ENCODE results near the gene EXOSC2.
A peak's percentile ranks its signal among the peaks of the same experiment; 100 is the strongest.

EXOSC2 gene, protein sequence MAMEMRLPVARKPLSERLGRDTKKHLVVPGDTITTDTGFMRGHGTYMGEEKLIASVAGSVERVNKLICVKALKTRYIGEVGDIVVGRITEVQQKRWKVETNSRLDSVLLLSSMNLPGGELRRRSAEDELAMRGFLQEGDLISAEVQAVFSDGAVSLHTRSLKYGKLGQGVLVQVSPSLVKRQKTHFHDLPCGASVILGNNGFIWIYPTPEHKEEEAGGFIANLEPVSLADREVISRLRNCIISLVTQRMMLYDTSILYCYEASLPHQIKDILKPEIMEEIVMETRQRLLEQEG

DNA sequence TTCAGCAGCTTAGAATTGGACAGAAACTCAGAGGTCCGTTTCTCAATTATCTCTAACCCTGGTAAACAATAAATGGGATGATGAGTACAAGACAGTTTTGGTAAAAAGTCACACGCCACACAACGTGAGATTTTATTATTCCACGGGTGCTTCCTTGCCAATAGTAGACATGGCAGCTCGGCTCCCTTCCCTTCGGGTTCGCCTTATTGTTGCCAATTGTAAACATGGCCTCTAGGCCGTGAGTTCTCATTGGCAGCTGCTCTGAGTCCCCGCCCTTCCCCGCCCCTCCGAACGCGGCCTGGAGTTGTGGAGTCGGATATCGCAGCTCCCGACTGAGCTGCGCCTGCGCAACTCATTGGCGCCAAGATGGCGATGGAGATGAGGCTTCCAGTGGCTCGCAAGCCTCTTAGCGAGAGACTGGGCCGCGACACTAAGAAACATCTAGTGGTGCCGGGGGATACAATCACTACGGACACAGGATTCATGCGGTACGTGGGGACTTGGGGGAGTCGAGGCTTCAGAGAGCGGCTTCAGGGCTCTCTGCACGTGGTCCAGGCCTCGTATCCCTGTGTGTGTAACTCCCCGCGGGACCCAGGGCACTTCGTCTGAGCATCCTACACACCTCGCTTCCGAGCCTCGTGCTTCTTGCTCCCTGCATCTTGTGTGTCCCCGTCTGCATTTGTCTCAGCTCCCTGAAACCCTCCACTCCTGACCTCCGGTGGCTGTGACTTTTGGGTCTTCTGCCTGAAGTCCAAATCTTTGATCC lies at the start of gene EXOSC2:
TSS of gene EXOSC2 (plus strand) at position 355 of the 766 bp plus-strand sequence. CDS start at position 367, 12 bp downstream.
- peak; percentile 96 to 99 for DNase-seq

DNA sequence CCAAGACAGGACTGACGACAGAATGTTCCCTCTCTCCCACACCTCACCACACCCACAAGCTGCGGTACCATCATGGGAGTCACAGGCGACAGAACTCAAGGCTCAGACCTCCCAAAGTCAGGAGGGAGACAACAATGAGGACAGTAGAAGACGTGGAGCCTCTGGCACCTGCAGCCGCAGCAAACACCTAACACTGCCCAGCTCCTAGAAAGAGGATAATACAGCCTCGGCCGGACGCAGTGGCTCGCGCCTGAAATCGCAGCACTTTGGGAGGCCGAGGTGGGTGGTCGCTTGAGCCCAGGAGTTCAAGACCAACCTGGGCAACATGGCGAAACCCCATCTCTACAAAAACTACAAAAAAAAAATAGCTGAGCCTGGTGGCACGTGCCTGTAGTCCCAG lies 42.4 kb upstream of the EXOSC2 start:
- DNase-seq, result no peak

DNA sequence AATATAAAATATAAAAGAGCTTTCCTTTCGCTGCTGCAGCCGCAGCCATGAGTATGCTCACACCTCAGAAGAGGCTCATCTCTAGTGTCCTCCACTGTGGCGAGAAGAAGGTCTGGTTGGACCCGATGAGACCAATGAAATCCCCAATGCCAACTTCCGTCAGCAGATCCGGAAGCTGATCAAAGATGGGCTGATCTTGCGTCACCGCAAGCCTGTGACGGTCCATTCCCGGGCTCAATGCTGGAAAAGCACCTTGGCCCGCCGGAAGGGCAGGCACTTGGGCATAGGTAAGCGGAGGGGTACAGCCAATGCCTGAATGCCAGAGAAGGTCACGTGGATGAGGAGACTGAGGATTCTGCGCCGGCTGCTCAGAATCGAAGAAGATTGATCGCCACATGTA lies 41.8 kb upstream of the EXOSC2 start:
- DNase-seq, result no peak

DNA sequence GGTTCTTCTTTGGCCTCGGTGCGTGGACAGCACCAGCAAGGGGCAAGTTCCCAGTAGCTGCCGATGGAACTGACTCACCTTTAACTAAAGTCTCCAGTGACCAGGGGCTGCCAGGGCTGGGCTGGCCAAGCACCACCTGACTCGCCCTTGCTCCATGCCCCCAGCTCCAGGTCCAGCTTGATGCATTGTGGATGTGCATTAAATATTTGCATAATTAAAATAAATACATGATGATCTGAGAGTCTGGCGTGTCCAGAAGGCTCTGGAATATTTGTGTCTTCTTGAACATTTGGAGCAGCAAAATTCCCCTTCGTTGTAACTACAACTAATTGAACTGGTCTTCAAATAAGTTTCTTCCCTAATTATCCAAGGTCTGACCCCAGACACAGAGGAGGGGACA lies 38.7 kb upstream of the EXOSC2 start:
- no peak for DNase-seq

DNA sequence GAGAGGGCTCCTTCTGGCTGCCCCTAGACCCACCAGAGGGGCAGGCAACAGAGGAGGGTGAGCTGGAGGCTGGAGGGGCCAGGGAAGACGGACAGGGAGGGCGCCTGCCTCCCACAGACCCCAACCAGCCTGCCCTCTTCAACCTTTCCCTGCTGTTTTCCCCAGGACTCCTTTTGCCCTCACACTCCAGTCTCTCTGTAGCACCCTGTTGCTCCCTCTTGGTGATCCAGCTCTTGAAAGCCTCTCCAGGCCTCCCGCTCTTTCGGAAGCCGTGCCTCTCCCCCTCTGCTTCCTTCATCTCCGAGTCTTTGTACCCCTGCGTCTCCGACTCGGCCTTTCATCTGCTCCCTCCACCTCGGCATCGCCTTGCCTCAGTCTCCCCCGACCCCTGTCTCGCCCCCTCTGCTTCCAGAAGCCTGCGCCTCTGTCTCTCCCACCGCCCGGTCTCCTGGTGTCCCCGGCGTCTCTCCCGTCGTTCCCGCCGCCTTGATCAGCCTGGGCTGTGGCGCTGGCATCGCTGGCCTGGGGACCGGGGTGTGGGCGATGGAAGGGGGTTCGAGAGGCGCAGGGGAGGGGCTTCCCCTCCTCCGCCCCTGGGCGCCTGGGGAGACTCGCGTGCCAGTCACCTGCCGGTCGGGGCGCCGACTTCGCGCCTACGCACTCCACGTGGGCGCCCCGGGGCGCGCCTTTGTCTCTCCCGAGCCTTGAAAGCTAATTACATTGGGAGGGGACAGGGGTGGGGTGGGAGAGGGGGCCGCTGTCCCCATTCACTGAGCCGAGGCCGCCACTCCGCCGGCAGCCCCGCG lies 34.5 kb upstream of the EXOSC2 start:
- no peak for DNase-seq

DNA sequence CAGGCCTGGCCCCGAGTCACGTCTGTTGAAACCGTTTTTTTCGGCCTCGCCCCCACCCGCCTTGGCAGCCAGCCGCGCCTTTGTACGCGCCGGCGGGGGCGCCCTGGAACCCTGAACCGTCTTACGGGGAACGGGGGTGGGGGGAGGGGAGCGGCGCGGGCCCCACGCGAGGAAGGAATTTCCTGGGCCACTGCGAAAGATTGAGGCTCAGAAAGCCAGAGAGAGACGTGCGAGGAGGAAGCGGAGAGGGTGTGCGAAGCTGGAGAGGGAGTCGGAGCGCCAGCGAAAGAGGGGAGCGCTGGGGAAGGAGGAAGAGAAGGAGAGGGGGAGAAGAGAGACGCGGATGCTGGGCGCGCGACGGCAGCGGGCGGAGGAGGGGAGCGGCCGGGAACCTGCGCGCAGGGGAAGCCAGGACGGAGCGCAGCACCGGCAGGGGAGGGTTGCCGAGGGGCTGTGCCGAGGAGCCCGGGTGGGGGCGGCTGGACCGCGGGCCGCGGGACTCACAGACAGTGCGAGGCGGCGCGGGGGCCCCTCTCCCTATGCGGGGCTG lies 33.8 kb upstream of the EXOSC2 start:
- no peak for DNase-seq

DNA sequence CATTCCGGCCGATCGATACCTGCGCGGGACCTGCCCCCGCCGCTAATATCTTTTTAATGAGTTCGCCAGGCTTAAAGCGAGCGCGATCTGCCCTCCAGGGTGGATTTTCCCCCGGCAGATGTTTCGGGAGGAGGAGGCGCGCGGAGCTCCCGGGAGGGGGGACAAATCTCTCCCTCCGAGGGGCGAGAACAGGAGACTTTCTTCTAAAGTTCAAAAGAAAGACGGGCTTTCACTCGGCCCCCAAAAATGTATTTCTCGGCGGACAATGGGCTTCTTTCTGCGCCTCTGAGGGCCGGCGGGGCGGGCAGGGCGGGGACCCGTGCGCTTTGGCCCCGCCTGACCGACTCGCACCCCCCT lies 33.3 kb upstream of the EXOSC2 start:
- DNase-seq, result no peak

DNA sequence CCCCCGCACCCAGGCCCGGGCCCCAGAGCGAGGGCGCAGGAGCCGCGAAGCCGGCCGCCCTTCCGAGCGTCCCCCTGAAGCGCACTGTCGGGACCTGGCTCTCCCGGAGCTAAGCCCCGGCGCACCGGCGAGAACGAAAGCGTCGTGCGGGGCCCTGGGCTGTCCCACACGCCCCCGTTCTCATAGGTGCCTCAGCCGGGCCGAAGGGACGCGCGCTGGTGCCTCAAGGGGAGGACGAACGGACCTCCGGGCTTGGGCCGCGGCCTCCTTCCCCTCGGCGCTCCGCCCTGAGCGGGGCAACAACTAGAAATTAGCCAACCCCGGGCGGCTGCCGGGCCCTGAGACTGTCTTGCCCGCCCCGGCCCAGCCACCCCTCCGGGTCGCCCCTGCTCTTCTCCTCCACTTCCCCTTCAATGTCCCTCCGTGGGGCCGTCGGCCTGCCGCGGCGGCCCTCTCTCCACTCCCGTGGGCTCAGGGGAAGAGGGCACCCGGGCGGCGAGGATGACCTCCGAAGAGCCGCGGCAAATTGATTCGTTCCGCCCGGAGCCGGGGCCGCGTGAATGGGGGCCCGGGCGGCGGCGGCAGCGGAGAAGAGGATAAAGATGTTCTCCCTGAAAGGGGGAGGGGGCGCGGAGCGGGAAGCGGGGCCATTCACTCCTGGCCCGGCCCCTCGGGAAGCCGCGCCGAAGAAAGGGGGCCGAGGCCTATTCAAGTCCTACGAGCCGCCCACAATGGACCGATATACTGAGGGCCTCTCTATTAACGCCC lies 32.7 kb upstream of the EXOSC2 start:
- DNase-seq, result no peak

DNA sequence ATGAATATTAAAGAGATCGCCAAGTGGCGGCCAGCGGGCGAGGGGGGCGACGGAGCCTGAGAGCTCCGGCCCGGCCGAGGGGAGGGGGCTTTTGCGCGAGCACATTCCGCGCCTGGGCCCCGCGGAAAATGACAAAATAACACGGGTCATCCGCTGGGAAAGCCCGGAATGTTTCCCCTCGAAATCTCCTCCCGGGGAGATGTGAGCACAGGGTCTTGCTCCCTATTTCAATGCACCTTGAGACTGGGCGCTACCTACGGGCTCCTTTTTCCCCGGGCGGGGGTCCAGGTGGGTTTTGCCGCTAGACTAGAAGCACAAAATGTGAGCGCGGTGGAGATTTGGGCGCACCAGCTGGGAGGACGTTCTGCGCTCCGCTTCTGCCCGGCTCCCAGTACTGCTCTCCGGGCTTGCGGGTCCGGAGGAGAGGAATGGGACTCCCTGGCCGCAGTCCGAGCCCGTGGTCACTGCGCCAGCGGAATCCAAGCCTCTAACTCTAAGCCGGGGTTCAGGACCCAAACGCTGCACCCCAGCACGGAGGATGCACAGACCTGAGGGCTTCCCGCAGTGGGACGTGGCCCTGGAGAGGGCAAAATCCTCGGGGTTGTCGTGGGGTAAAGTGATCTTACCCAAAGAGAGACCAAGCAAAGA lies 32.0 kb upstream of the EXOSC2 start:
- no peak for DNase-seq

DNA sequence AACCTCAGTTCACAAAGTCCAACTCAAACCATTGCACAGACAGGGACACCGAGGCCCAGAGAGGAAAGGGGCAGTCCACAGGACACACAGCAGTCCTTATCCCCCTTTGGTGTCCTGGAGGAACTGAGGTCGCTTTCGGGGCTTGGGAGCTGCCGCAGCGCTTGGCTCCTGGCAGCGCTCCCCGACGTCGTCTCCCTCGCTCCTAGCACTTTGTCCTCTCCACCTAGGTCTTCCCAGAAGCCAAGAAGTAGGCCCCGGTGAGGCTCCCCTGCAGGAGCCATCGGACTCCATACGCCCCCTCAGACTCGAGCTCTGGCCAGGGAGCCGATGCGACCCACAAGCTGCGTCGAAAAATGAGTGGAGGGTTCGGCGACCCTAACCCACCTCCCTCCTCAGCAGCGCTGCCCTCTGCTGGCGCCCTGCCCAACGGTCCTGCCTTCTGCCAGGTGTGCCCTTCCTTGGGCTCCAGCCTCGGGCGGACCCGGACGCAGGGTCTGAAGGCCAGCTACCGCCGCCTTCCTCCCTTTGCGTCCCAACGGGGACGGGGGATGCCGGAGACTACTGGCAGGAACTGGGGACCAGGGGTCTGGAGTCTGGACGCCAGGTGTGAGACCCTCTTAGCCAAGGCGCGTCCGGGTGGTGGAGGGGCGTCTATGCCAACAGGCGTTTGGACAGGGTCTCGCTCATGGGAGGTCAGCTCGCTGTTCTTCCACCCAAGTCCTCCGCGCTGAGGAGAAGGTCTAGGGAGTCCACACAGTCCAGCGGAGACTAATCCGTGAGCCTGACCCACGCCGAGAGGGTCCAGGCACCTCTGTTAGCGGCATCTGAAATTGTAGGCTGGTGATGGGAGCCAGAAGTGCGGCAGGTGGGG lies 31.2 kb upstream of the EXOSC2 start:
- no peak for DNase-seq

DNA sequence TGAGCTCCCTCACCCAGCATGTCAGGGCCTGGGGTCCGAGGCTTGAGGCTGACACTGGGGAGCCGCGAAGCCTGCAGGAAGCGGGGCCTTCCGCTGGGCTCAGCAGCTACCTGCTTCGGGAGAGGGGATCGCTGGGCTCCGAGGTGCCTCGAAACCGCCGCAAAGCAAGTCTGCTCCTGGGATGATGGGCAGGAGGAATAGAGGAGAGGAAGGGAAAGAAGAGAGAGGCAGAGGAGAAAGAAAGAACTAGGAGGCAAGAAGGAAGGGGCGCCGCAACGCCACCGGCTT lies 30.7 kb upstream of the EXOSC2 start:
- DNase-seq, result no peak

DNA sequence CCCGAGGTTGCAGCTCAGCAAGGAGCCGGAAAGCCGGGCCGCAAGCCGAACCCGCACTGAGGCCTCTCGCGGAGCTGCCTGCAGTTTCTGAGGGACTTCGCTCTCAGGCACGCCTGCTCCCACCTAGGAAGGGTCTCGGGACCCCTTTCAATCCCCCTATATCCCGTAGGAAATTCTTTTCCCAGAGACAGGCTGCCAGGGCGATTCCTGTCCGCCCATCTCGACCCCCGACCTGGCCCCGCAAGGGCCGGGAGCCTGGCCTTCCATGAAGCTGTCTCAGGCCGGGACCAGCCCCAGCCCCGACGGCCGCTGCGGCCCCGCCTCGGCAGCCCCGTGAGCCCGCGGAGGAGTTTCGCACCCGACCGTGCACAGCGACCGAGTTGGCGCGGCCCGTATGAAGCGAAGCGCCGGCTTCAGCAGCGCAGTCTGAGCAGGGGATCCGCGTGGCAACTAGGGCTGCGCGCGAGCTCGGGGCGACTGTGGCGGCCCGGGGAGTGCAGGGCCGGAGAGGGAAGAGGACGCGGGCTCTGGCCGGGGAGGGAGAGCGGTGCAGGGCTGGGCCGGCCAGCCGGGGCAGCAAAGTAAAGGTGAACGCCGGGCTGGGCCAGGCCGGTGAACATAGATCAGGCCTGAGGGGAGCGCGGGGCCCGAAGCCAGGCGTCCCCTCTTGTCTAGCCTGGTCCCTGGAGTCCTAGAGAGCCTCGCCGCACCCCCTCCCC lies 30.2 kb upstream of the EXOSC2 start:
- no peak for DNase-seq

DNA sequence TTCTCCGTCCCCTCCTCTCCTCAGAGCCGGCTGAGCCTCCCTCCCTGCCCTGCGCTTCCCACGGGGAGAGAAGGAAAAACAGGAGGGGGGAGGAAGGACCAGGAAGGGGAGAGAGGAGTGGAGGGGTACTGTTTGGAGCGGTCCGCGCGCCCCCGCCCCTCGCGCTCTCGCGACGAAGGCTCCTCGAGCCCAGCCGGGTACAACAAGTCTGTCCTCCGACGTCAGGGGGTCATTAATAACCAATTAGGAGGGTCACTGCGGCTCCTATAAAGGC lies 29.7 kb upstream of the EXOSC2 start:
- no peak for DNase-seq

DNA sequence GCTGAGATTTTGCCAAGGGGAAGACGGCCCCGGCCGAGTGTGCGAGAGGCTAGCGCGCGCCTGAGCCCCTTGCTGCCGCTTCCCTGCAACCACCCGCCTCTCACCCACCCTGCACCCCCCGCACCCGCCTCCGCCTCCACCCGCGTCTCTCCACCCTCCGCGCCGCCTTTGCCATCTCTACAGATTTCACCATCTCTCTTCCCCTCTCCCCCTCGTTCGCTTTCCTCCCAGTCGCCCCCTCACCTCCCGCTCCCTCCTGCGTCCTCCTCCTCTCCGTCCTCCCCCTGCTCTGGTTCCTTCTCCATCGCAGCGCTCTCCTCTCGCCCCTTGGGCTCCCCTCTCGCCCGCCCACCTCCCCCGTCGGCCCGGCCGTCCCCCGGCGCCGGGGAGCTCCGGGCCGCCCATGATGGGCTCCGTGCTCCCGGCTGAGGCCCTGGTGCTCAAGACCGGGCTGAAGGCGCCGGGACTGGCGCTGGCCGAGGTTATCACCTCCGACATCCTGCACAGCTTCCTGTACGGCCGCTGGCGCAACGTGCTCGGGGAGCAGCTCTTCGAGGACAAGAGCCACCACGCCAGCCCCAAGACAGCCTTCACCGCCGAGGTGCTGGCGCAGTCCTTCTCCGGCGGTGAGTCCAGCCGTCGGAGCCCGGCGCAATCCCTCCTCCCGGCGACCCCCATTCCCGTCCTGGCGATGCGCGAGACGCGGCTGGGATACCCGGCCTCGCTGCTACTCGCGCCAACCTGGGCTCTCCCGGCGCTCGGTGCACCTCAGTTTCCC lies 29.1 kb upstream of the EXOSC2 start, which contains the start of gene PRDM12:
TSS of gene PRDM12 (plus strand) at position 344 of the 778 bp plus-strand sequence. CDS start at position 404, 60 bp downstream.
- no peak for DNase-seq

DNA sequence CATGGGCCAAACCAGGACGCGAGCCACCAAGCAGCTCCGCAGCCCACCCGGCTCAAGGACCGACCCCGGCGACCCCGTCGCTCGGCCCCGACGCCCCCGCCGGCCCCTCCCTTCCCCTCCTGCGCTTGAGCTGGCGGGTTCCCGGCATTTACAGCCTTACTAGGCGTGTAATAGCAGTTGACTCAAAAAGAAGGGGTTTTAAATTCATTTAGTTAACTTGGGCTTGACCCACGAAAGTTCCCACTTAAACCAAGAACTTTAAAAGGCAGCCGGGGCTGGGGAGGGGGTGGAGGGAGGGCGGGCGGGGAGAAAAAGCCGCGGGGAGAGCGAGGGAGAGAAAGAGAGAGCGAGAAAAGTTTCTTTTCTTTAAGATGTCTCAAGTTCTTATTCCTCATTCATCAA lies 28.6 kb upstream of the EXOSC2 start:
- no peak for DNase-seq

DNA sequence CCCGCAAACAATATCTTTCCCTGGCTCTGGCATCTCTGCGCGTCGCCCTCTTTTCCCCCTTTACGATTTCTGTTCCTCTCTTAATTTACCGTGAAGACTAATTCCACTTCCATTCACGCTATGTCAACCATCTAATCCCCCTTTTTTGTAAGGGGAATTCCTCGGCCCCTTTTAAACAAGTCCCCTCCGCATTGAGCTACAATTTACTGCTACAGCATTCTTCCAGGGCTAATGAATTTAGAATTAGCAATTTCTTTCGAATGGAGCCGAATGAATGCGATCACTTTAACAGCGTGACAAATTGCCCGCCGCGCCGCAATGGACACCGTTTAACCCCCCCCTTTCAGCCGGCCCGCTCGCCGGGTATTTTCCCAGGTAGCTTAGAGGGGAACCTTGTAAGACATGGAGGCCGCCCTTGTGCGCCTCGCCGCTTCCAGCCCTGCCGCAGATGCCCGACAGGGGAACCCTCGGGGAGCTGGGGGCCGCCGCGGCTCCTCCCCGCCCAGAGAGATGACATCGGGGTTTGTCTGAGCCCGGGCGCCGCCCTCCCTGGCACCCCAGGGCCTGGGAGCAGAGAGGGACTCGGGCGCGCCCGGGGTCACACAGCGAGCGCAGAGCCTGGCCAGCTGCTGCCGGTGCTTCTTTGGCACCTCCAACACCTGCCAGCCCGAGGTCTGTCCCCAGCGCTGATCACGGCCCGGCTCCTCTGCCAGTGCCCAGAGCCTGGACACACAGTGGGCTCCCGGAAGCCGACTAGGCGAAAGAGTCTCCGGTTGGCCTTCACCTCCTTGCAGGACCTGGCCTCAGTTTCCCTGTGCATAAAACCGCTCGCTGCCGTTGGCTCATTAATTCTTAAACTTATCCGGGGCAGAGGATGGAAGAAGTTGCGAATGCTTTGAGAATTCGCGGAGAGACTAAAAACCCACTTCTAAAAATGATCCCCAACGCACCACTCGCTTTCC lies 27.9 kb upstream of the EXOSC2 start:
- DNase-seq, result no peak

DNA sequence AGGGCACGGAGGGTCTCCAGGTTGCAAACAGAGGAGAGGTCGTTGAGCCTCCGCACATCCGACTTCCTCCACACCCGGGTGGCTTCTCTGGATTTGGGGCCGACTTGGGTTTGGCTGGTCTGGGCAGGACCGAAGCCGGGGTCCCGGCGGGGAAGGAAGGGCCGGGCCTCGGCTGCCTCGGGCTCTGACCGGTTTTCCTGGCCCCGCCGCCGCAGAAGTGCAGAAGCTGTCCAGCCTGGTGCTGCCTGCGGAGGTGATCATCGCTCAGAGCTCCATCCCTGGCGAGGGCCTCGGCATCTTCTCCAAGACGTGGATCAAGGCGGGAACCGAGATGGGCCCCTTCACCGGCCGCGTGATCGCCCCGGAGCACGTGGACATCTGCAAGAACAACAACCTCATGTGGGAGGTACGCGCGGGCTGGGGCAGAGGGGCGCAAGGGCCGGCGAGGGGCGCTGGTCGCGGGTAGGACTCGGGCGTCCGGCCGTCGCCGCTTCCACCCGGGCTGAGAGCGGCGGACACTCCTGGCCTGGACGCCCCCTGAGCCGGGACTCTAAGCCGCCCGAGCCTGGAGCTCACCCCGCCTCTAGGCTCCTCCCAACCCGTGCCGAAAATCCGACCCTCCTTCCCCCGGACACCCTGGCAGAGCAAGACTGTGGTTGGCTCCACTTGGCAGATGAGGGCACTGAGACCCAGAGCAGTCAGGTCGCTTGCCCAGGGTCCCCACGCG lies 27.0 kb upstream of the EXOSC2 start:
- no peak for DNase-seq

DNA sequence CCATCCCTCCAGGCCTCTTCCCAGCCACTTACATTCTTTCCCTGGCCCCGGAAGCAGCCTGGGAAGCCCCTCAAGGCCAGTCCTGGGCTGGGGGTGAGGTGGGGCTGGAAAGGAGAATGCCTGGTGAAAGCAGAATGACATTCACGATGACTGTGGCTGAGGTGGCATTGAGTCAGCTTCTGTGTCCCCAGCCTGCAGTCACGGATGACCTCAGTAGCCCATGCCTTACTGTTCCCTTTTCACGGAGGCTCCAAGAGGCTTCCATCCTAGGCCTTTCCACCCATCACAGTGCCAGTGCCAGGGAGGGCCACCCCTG lies 26.5 kb upstream of the EXOSC2 start:
- DNase-seq, result no peak

Measured in stimulated activated CD4-positive, alpha-beta T cell treated with anti-CD3 and anti-CD28 coated beads, Interleukin-4, amount 100 ng/mL, for 4 hours (primary cell).